Measurements from ENCODE around the gene SARDH.

SARDH gene

DNA sequence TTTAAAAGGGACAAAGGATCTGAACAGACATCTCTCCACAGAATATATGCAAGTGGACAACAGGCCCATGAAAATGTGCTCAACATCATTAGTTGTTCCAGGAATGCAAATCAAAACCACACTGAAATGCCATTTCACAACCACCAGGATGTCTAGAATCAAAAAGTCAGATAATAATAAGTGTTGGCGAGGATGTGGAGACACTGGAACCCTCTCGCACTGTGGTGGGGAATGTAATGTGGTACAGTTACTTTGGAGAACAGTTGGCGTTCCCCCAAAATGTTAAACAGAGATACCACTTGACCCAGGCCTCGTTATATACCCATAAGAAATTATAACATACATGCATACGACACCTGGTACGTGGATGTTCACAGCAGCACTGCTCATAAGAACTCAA is 38.6 kb downstream of the SARDH start:
- no peak for DNase-seq

DNA sequence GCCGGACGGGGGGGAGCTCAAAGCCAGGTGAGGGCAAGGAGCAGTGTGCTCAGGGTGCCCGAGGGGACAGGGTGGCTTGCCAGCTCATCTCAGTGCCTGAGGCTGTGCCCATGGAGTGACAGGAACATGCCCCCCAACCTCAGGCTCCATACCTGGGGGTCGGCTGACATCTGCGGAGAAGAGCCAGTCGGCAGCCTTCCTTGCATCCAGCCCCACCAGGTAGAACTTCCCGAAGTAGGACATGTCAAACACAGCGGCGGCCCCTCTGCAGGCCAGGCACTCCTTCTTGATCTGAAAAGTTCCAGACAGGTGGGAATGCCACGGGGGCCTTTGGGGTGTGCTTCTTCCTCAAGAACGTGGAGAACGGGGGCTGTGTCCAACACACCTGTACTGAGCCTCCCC is 42.1 kb downstream of the SARDH start:
- no peak for DNase-seq

DNA sequence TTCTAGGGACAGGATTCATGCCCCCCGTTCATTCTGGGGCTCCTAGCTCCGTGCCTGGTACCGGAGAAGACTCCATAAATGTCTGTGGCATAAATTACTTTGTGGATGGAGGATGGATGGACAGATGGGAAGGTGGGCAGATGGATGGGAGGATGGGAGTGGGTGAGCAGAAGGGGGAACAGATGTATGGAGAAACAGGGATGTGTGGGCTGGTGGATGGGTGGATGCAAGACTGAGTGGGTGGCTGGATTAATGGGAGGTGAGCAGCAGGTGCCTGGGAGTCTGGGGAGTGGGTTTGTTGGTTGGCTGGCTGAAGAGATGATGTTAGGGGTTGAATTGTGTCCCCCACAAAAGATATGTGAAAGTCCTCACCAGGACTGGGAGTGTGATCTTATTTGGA is 43.5 kb downstream of the SARDH start:
- no peak for DNase-seq

DNA sequence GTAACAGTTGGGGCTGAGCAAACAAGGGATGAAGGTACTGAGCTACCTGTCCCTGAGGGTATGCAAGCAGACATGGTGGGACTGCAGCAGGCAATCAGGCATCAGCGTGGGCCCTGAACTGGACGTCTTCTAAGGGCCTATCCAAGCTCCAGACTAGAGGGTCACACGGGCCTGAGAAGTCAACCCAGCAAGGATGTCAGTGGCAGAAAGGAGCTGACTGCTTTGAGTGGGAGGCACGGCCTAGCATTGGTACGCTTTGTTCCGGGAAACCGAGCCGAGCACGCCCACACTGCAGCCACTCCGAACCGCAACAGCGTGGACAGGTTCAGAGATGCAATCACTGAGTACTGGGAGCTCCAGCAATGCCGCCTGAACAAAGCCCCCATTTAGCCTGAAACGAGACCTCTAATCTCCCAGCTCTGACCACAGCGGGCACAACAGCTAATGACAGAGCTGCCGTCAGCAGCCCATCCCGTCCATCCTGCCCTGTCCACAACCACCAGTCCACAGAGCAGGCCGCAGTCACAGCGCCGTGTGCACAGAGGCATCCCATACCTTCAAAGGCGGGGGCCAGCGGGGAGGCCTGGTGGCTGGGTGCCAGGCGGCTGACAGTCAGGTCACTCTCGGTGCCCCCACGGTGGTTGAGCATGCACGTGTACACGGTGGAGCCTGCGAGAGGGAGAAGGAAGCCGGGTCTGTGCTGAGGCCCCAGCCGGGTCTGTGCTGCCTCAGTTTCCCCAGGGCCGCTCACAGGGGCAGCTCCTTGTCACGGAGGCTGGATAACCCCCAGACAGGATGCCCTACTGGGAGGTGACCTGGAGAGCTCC is 44.2 kb downstream of the SARDH start:
- no peak for DNase-seq

DNA sequence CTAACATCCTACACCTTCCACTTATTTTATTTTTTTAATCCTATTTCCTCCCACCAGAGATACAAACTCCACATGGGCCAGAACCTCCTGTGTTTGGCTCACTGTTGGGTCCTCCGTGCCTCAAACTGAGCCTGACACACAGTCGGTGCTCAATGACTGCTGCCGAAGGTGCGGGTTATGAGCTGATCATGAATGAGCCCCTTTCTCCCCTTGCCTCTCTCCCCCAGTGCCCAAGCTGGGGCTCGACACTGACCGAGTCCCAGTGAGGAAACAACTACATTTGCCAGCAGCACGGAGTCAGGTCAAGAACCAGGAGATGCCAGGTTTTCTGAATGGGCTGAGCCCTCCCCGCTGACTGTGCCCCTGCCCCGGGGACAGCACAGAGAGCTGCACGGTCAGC is 45.0 kb downstream of the SARDH start:
- DNase-seq = no peak

DNA sequence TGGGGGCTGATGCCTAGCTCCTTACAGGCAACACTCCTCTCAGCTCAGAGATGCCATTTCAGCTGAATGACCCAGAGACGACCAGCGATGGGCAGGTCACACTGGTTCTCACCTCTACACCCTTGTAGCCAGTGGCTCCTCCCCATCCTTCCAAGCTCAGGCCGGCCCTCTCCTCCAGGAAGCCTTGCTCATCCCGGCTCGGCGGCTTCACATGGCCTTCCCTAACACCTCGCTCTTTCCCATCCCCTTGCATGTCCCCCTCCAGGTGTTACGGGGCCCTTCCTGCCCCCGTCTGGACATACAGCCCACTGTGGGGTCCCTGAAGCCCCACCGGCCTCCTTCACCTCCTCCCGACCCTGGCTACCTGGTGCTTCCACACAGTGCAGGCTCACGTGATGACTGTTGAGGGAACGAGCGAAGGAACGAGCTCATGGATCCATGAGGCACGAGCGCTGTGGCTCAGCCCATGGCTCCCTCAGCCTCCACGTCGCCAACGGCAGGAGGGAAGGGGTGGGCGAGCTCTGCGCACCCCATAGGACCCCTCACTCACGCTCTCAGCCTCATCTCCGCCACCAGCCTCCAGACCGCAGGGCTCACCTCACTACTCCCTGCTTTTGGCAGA is 45.7 kb downstream of the SARDH start:
- no peak for DNase-seq

DNA sequence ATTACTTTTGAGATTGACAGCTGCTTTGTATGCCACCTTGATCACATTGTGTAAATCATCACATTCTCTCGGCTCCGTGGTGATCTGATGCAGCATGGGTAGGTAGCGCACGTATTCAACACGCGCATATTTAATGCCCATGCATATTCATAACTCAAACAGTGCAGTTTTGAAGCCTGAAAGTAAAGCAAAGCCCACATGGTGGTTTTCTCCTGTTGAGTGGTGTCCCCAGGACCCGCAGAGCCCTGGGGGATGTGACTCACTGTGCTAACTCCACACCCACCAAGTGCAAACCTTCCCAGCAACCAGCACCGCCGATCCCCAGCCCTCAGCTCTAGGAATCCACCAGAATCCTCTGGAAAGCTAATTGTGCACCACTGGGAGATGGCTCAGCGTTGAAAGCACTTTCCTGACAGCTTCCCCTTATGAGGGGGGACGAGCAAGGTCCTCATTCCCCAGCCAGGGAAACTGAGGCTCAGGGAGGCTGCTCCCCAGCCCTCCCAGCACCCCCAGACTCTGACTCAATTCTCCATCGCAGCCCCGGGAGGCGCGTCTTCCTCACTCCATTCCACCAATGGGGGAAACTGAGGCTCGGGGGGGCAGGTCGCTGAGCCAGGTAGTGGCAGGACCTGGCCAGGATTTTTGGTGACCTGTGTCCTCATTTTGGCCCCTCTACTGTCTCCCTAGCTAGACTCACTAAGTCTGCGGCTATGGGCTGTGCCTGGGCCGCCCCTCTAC is 46.4 kb downstream of the SARDH start:
- no peak for DNase-seq

DNA sequence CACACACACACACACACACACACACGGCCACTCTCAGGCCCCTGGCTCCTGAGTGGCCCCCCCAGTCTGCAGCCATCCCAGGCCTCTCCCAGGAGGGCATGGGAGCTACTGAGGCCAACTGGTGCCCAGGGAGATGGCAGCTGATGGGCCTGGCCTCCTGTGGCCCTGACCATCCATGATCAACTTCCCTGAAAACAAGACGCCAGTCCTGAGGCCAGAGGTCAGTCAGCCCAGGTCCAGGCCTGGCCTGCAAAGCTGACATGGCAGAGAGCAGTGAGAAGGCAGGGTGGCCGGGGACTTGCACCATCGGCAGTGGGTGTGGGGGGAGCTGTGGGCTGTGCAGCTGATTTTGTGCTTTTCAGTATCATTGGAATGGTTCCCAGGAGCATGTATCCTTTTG is 47.0 kb downstream of the SARDH start:
- no peak for DNase-seq

DNA sequence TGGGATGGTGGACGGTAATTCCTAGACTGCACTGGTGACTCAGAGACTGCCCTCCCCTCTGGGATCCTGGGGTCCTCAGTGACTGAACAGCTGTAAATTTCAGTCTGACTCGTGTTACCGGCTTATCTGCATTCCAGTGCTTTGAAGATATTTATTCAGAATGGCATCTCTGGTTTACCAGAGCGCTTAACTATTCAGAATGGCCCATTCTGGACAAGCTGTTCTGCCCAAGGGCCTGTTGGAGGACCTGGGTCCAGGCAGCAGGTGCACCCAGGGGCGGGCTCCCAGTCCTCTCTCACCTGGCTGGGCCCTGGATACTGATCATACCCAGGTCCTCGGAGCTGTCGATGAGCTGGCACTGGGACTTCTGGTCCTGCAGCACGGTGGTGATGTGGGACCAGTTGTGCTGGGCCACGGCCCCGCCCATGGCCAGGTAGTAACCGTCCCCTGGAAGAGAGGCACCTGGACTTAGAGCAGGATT is 48.0 kb downstream of the SARDH start:
- DNase-seq = no peak

DNA sequence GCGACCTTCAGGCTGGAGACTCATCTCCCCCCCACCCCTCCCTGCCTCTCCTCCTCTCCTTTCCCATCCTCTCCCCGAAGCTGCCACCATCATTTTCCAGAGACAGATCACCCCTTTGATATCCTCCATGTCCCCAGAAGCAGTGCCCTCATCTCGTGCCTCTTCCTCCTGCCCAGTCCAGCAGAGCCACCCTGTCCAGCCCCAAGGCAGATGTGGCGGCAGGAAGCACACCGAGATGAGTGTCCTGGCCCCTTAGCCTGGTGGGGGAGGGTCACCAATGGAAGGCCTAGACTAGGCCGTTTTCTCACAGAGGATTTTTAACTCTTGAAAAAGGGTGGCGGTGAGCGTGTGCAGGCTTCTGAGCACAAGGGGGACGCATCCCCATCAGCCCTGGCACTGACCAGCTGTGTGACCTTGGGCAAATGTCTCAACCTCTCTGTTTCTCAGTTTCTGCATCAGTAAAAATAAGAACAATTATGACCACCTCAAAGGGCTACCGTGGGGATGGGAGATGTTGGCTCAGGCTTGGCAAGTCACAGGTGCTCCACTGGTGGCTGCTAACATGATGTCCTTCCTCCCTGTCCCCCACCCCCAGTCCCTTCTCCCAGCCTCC is 48.9 kb downstream of the SARDH start:
- no peak for DNase-seq

DNA sequence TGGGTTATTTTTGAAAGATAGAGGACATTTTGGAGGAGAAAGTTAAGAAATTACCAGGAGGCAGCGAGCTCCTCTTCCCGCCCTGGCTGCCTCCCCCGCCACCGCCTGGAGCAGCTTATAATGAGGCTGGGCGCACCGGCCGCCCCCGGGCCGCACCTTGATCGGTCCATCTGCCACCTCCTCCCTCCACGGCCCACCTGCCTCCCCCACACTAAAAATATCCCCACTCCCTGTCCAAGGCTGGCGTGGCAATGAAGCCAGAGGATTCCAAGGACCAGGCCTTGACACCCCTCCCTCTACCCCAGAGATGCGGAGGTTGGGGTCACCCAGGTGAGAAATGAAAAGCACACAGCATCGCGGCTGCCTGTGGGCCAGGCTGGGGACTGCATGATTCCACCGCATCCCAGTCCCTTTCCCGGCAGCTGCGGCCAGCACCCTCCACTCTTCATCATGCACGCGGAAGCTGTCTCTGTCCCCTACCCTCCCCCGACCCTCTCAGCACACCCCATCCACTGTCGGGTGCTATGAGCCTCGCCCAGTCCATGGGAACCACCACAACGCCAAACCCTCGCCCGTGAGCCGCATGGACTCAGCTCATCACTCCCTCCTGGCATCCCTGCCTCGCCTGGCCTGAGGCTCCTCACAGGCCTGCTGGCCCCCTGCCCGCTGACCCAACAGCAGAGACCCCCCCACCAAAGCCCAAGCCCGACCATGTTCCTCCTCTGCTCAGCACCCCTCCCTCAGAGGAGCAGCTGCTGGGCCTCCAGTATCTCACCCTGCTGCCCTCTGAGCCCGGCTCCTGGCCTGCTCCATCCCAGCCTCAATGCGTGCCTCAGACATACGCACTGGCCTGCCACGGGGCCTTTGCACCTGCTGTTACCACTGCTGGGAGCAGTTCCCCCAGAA is 50.0 kb downstream of the SARDH start:
- DNase-seq = no peak

DNA sequence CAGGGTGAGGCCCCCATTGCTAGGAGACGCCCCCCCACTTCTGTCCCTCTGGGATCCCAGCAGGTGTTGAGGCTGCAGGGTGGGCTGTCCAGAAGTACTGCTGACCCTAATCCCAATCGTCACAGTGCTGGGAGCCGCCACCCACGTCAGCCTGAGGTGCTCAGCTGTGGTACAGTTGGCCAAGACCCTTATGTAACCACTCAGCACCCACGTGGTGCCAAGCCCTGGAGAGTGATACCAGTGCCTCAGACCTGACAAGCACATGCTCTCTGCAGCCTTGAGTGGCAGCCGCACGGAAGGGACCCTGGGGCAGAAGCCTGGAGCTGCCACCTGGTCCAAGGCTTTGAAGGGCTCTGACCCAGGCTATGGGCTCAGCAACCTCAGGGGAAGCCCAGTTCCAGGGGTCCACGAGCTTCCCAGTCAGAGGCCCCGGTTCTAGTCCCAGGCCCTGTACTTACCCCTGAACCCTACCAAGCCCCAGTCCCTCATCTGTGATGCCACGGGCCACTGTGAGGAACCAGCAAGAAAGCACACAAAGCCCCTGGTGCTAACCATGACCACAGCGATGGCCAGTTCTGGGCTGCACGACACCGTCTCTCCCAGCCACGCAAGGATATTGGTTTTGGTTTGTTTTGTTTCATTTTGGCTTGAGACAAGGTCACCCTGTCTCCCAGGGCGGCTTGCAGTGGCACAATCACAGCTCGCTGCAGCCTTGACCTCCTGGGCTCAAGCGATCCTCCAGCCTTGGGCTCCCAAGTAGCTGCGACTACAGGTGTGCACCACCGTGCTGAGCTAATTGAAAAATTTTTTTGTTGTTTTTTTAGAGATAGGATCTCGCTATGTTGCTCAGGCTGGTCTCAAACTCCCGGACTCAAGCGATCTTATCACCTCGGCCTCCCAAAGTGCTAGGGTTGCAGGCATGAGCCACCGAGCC is 51.2 kb downstream of the SARDH start:
- no peak for DNase-seq

DNA sequence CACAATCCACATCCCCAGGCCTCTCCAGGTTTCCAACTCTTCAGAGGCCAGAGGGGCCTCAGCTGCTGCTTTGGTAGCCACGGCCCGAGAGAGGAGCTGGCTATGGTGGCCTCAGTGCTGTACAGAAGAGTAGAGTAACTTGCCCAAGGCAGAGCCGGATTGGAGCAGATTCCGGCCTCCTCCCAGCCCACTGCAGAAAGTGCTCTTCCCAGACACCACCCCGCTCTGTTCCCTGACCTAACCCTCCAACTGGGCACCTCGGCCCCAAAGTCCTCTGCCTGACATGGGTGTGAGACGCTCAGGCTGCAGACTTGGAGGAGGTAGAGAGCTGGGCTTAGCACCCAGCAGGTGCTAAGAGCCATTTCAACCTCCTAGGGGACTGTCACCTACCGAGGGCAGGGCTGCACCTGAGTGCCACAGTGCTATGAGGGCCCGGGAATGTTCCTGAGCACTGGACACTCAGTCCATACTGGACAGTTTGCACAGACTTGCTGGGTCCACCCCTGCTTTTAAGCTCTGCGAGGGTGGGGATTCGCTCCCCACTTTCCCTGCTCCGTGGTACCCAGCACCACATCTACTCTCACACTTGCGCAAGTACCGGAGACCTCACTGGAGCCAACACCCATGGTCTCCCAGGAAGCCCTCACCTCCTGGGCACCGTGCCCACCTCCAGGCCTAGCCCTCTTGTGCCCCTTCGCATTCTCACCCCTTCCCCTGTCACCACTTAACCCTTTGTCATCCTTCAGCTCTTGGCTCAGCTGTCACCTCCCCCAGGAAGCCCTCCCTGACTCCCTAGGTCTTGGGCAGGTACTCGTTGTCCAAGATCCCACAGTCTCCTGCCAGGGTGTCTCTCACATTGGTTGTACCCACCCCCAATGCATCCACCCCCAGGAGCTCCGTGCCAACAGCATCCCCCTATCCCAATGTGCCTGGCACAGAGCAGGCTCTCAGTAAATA is 52.2 kb downstream of the SARDH start:
- DNase-seq = no peak

DNA sequence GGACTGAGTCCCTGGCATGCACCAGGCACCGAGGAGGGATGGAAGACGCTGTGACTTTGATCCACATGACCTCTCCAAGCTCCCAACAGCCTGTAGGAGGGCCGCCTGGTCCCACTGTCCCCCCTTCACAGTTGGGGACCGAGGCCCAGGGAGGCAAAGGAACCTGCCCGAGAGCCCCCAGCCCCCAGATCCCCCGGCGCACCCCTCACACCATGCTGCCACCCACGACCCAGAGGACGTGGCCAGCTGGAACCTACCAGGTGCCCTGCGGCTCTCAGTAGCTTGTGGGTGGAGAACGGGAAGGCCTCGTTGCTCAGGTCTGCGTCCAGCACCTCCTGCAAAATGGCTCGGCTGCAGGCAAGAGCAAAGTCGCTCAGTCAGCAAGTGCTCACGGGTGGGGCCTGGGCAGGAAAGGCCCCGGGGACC is 53.2 kb downstream of the SARDH start:
- DNase-seq = no peak

DNA sequence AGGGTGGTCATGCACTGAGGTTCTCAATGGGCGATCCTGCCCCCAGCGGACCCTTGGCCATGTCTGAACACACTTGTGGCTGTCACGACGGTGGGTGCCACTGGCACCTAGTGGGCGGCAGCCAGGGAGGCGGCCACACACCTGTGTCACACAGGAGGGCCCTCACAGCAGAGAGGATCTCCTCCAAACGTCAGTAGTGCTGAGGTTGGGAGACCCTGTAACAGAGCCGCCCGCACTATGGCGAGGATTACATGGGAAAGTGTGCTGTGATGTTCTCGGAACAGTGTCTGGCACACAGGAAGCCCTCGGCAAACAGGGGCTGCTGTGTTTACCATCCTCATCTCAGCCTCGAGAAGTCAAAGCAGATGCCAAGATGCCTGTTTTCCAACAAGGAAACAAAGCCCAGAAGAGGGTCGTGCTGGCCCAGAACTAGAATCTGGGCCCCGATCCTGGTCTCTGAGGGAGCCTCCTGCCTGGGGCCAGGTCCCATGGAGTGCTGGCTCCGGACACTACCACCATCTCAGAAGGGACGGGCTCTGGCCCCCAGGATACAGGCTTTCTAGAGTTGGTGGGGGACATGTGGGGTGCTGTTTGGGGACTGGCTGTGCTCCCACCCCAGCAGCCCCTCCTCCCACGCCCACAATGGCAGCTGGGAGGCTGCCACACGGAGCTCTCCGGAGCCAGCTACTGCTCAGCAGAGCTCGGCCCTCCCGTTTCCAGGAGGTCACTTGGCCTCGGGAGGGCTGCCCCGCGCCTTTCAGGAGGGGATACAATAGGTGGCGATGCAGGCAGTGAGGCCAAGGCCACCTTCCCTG is 53.8 kb downstream of the SARDH start:
- DNase-seq = no peak

DNA sequence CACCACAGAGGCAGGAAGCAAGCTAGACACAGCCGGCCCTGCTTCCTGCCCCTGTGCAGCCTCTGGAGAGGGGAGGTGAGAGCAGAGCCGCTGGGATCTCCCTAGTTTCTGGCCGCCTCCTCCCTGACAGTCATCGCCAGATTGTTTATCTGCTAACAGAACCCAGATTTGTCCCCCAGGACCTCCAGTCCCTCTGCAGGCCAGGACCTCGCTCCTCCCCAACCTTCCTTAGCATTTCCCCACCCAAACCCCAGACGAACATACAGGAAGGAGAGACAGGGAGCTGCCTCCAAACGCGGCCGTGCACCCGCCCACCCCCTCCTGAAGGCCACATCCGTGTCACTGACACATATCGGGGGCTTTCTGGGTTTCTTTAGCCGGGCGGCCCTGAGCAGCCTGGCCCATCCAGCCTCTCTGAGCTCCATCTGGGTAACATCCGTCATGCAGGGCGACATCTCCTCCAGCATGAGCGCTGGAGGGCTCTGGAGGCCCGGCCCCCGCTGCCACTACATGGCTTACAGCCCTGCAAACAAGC is 54.5 kb downstream of the SARDH start:
- DNase-seq = peak; percentile 57

DNA sequence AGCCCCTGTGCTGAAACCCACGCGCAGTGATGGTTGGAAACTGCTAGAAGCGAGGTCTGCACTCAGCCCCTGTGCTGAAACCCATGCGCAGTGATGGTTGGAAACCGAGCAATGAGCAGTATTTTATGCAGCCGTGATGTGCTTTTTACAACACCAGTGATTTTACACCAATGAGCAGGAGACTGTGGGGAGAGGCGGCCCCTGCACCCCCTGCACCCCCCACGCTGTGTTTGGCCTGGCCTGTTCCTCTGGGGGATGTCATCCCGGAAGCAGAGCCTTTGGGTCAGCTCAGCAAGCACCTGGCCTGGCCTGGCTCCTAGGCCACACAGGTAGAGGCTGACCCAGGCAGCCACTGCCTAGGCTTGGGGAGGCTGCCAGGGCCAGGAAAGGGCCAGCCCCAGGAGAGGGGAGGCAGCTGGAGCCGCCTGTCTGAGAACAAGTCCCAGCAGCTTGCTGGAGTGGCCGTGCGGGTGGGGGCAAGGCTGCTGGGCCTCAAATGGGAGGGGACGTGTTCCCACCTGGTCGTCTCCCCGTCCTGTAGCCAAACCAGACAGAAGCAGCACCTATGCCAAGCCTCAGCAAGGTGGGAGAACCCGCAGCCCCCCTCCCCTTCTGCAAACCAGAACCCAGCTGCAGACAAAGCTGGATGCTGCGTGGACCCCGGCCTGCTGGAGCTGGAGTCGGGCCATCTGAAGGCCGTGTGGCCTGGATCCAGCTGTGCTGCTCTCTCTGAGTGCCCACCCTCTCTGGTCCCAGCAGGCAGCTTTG is 55.1 kb downstream of the SARDH start:
- DNase-seq = no peak

All from activated naive CD4-positive, alpha-beta T cell treated with Interleukin-2 at 50 U/mL for 16 hours (primary cell).